OCI-LY3 (cell line): ENCODE results near the gene OVCA2.

Experiments used
- H2AFZ ChIP-seq: fragments of 200-600, 300-600 bp; shearing (Covaris generic); 2 replicates; pipeline ENCODE4 v1.6.0; 2014; ENCODE audit warnings: antibody characterized with exemption, low read depth, low read length
- H3K27ac ChIP-seq: fragments of 200-600, 300-600 bp; sonication (generic); 2 replicates; pipeline ENCODE4 v1.5.1; 2014; ENCODE audit warnings: mild to moderate bottlenecking, low read length, moderate library complexity, mixed read lengths
- H3K27me3 ChIP-seq: fragments of 200-600, 300-600 bp; sonication (generic); 2 replicates; pipeline ENCODE4 v1.6.1; 2014; ENCODE audit warnings: low read depth, low read length, mixed read lengths
- H3K36me3 ChIP-seq: fragments of 200-600, 300-600 bp; sonication (generic); replicated peaks from 2 replicates; pipeline ENCODE3; 2014; ENCODE audit warnings: low read depth, low read length, mixed read lengths
- H3K4me1 ChIP-seq: fragments of 300-600, 200-600 bp; sonication (generic); 2 replicates; pipeline ENCODE4 v1.6.1; 2014; ENCODE audit warnings: low read length, mixed read lengths
- H3K4me2 ChIP-seq: fragments of 200-600, 300-600 bp; sonication (generic); 2 replicates; pipeline ENCODE4 v1.6.1; 2014; ENCODE audit warnings: low read length, mixed read lengths
- H3K4me3 ChIP-seq: fragments of 300-600, 200-600 bp; sonication (generic); 2 replicates; pipeline ENCODE4 v1.5.1; 2014; ENCODE audit warnings: antibody characterized with exemption, mild to moderate bottlenecking, low read length, moderate library complexity
- H3K79me2 ChIP-seq: fragments of 300-600, 200-600 bp; shearing (Covaris generic); 2 replicates; pipeline ENCODE4 v1.6.1; 2014; ENCODE audit warnings: mild to moderate bottlenecking, low read length, mixed read lengths
- H3K9ac ChIP-seq: fragments of 300-600, 200-600 bp; shearing (Covaris generic); 2 replicates; pipeline ENCODE4 v1.6.0; 2014; ENCODE audit warnings: mild to moderate bottlenecking, low read length, moderate library complexity
- H3K9me3 ChIP-seq: fragments of 200-600, 300-600 bp; shearing (Covaris generic); 2 replicates; pipeline ENCODE4 v1.6.1; 2014; ENCODE audit warnings: low read length, mixed read lengths; ENCODE audit not compliant: insufficient read depth
- H4K20me1 ChIP-seq: fragments of 200-600, 300-600 bp; sonication (generic); 2 replicates; pipeline ENCODE4 v1.6.1; 2016; ENCODE audit warnings: low read length, mixed read lengths; ENCODE audit not compliant: insufficient read depth
- CTCF ChIP-seq: fragments of 200-600, 300-600 bp; sonication (generic); IDR thresholded peaks from 2 replicates; pipeline ENCODE4 v1.5.1; 2014; ENCODE audit warnings: antibody characterized with exemption, low read length, low read depth
- EZH2phosphoT487 ChIP-seq: fragments of 200-600 bp; shearing (Covaris generic); IDR thresholded peaks from 2 replicates; pipeline ENCODE4 v1.6.1; 2018; ENCODE audit warnings: antibody characterized with exemption, mixed run types, low read depth

OVCA2 gene

GRCh38 chr17:2076087-2076984, 34.5 kb downstream of the OVCA2 start:
- Histone ChIP-seq H3K9ac (no peak overlapping the region), H2AFZ (no peak overlapping the region)

GRCh38 chr17:2077040-2077439, 35.2 kb downstream of the OVCA2 start:
- Histone ChIP-seq H3K9me3 (no peaks in the 10 kb centered on the region), H3K4me3 (no peak overlapping the region), H4K20me1 (peaks cover 3% of the 10 kb centered on the region; the same call in 1 of the 2 replicates), H3K4me1 (no peaks in the 10 kb centered on the region), H3K79me2 (no peaks in the 10 kb centered on the region), H3K27ac (no peak overlapping the region), H3K4me2 (no peak overlapping the region), H2AFZ (no peak overlapping the region), H3K9ac (no peak overlapping the region), H3K36me3 (peaks cover 2% of the 10 kb centered on the region), H3K27me3 (peaks cover 6% of the 10 kb centered on the region; the same call in 1 of the 2 replicates)
- no peak for TF ChIP-seq EZH2phosphoT487
- no peak for TF ChIP-seq CTCF

More at GRCh38 chr17:2076087-2076984, 34.5 kb downstream of the OVCA2 start:
- TF ChIP-seq EZH2phosphoT487: no peak
- TF ChIP-seq CTCF: no peak
- Histone ChIP-seq H3K79me2 (no peaks in the 10 kb centered on the region), H3K4me1 (peaks cover 3% of the 10 kb centered on the region), H3K4me2 (no peak overlapping the region), H3K36me3 (no peaks in the 10 kb centered on the region), H4K20me1 (peaks cover 8% of the 10 kb centered on the region; the same call in 1 of the 2 replicates), H3K9me3 (no peaks in the 10 kb centered on the region), H3K27ac (no peak overlapping the region), H3K27me3 (peaks cover 3% of the 10 kb centered on the region; the same call in 1 of the 2 replicates), H3K4me3 (no peak overlapping the region)

- H3K36me3 ChIP-seq: peaks cover 2% of the 10 kb centered on the region
- no peak overlapping the region for H3K9ac ChIP-seq
- H2AFZ ChIP-seq: no peak overlapping the region
- H4K20me1 ChIP-seq: peaks cover 36% of the 10 kb centered on the region
- H3K9me3 ChIP-seq: no peaks in the 10 kb centered on the region
- no peak overlapping the region for H3K4me2 ChIP-seq
- no peak overlapping the region for H3K4me3 ChIP-seq
- H3K4me1 ChIP-seq: peaks cover 29% of the 10 kb centered on the region
- no peaks in the 10 kb centered on the region for H3K79me2 ChIP-seq
- H3K27me3 ChIP-seq: peaks cover 25% of the 10 kb centered on the region
- TF ChIP-seq EZH2phosphoT487 (no peak), CTCF (no peak)
- no peak overlapping the region for H3K27ac ChIP-seq
These were observed 39.7 kb downstream of the OVCA2 start for GRCh38 chr17:2081564-2081963.

GRCh38 chr17:2082003-2082781, 40.4 kb downstream of the OVCA2 start:
- peaks cover 25% of the 10 kb centered on the region for H3K27me3 ChIP-seq
- no peaks in the 10 kb centered on the region for H3K79me2 ChIP-seq
- H3K4me2 ChIP-seq: no peak overlapping the region
- H3K27ac ChIP-seq: no peak overlapping the region
- no peak overlapping the region for H2AFZ ChIP-seq
- H3K36me3 ChIP-seq: peaks cover 2% of the 10 kb centered on the region
- H3K4me3 ChIP-seq: no peak overlapping the region
- H3K4me1 ChIP-seq: peaks cover 36% of the 10 kb centered on the region
- peaks cover 42% of the 10 kb centered on the region for H4K20me1 ChIP-seq
- TF ChIP-seq EZH2phosphoT487: no peak
- no peak for TF ChIP-seq CTCF
- H3K9me3 ChIP-seq: no peaks in the 10 kb centered on the region
- H3K9ac ChIP-seq: no peak overlapping the region
